ENCODE data around the gene SLC37A1.

SLC37A1 gene

GRCh38 chr21:42531771-42532170 lies 18.1 kb downstream of the SLC37A1 start:
- DNase-seq = no peak

- no peak for DNase-seq
Observed at GRCh38 chr21:42532466-42533181, 19.0 kb downstream of the SLC37A1 start.

GRCh38 chr21:42533306-42533962 lies 19.8 kb downstream of the SLC37A1 start:
- DNase-seq = no peak

- DNase-seq = no peak
Observed at GRCh38 chr21:42533963-42534355, 20.3 kb downstream of the SLC37A1 start.

GRCh38 chr21:42534421-42535378 lies 21.0 kb downstream of the SLC37A1 start:
- DNase-seq = no peak

GRCh38 chr21:42535602-42536171 lies 22.0 kb downstream of the SLC37A1 start:
- DNase-seq = no peak

GRCh38 chr21:42536601-42537000 lies 22.9 kb downstream of the SLC37A1 start:
- DNase-seq = no peak

- DNase-seq = peak; percentile 77
Observed at GRCh38 chr21:42537106-42537742, 23.6 kb downstream of the SLC37A1 start.

- DNase-seq = peak; percentile 18
Observed at GRCh38 chr21:42538479-42539275, 25.0 kb downstream of the SLC37A1 start.

- DNase-seq = no peak
Observed at GRCh38 chr21:42539342-42539741, 25.7 kb downstream of the SLC37A1 start.

- peak; percentile 82 for DNase-seq
Observed at GRCh38 chr21:42539931-42540343, 26.3 kb downstream of the SLC37A1 start.

- DNase-seq = no peak
Observed at GRCh38 chr21:42540396-42540795, 26.7 kb downstream of the SLC37A1 start.

GRCh38 chr21:42541174-42541573 lies 27.5 kb downstream of the SLC37A1 start:
- no peak for DNase-seq

GRCh38 chr21:42541618-42542017 lies 28.0 kb downstream of the SLC37A1 start:
- no peak for DNase-seq

- DNase-seq = no peak
Observed at GRCh38 chr21:42542196-42542595, 28.5 kb downstream of the SLC37A1 start.

- DNase-seq = no peak
Observed at GRCh38 chr21:42542596-42542995, 28.9 kb downstream of the SLC37A1 start.

GRCh38 chr21:42543106-42543847 lies 29.6 kb downstream of the SLC37A1 start:
- no peak for DNase-seq

- peak; percentile 92 for DNase-seq
Observed at GRCh38 chr21:42544544-42544943, 30.9 kb downstream of the SLC37A1 start.

- DNase-seq = no peak
Observed at GRCh38 chr21:42545317-42545716, 31.7 kb downstream of the SLC37A1 start.

GRCh38 chr21:42545745-42546144 lies 32.1 kb downstream of the SLC37A1 start:
- peak; percentile 63 for DNase-seq

- DNase-seq = no peak
Observed at GRCh38 chr21:42546433-42546832, 32.8 kb downstream of the SLC37A1 start.

Measured in OCI-M1 (cell line).